Ascending aorta (tissue), 2 donors: Measurements from ENCODE around the gene ZBTB16. TPM values are rescaled to one million over a fixed set of nuclear protein-coding genes. Genes with fewer than 3 reads are reported as not detected.

Experiments used
- DNase-seq, 2 donors: peaks; one replicate each; pipeline ENCODE4 v3.0.0-alpha.2; 2019; ENCODE audit warnings: low spot score in 2 of 2
- H3K27ac ChIP-seq, 2 donors: fragments of 200-600 bp; sonication (generic); one replicate each; pipeline ENCODE4 v1.5.1; 2016 to 2017; ENCODE audit warnings: mild to moderate bottlenecking in 1 of 2
- H3K27me3 ChIP-seq: fragments of 200-600 bp; sonication (generic); one replicate; pipeline ENCODE4 v1.5.1; 2017
- H3K36me3 ChIP-seq, 2 donors: fragments of 200-600 bp; sonication (generic); one replicate each; pipeline ENCODE4 v1.5.1; 2016
- H3K4me1 ChIP-seq, 2 donors: fragments of 200-600 bp; sonication (generic); one replicate each; pipeline ENCODE4 v1.5.1; 2016 to 2017; ENCODE audit warnings: mild to moderate bottlenecking in 1 of 2
- H3K4me3 ChIP-seq, 2 donors: fragments of 200-600 bp; sonication (generic); one replicate each; pipeline ENCODE4 v1.5.1; 2016 to 2017; ENCODE audit warnings: mild to moderate bottlenecking in 1 of 2
- H3K9me3 ChIP-seq, 2 donors: fragments of 200-600 bp; sonication (generic); one replicate each; pipeline ENCODE4 v1.5.1; 2016
- intact Hi-C: fragments of 100-400 bp; cut with DNase I; formaldehyde crosslinking; loops from one replicate; pipeline ENCODE4 v1.15.1; 2023
- total RNA-seq: library from RNA; depleted of rRNA; stranded (reverse); fragments of >200 nt; gene quantifications from one replicate; pipeline ENCODE4 v1.1.0, GENCODE V29; 2016
- TF ChIP-seq, protein P1 (sequence below), 3 experiments: fragments of 200-600 bp in 2 of 3; fragments of 450-650 bp in 1 of 3; sonication (generic) in 2 of 3; IDR thresholded peaks; one replicate each; pipeline ENCODE4 v1.5.1; 2016 to 2019; ENCODE audit warnings: antibody characterized with exemption in 3 of 3, mild to moderate bottlenecking in 1 of 3, moderate library complexity in 1 of 3

The ZBTB16 gene
- total RNA-seq, 1 donor from 2014 or later = 344 TPM

DNA sequence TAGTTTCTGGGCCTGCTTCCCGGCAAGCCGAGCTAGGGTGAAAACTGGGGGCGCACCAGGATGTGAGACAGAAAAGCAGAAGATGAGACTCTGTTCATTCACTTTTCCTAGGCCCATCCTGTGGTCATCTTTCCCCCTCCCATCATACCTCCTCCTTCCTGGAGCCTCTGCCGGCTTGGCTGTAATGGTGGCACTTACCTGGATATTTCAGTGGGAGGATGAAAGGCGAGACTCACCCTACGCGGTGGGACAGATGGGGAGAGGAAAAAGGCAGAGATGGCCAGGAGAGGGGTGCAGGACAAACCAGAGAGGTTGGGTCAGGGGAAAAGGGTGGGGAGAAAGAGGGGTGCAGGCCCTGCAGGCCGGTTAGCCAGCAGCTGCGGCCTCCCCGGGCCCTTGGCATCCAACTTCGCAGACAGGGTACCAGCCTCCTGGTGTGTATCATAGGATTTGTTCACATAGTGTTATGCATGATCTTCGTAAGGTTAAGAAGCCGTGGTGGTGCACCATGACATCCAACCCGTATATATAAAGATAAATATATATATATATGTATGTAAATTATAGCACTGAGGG, 195.1 kb downstream of the ZBTB16 start:
- Histone ChIP-seq H3K27ac (peak overlapping the region; percentile 18 to 72), H3K36me3 (peaks cover 58 to 73% of the 10 kb centered on the region in 2 donors), H3K4me1 (peaks cover 23 to 60% of the 10 kb centered on the region in 2 donors), H3K4me3 (no peak overlapping the region), H3K9me3 (no peaks in the 10 kb centered on the region), H3K27me3 (no peaks in the 10 kb centered on the region)
- intact Hi-C loops = loop anchor here (5.0 kb wide), 1 partner anchor 72 kb away; no protein-coding TSS in a partner anchor
- no peak for DNase-seq
- TF ChIP-seq, protein P1, sequence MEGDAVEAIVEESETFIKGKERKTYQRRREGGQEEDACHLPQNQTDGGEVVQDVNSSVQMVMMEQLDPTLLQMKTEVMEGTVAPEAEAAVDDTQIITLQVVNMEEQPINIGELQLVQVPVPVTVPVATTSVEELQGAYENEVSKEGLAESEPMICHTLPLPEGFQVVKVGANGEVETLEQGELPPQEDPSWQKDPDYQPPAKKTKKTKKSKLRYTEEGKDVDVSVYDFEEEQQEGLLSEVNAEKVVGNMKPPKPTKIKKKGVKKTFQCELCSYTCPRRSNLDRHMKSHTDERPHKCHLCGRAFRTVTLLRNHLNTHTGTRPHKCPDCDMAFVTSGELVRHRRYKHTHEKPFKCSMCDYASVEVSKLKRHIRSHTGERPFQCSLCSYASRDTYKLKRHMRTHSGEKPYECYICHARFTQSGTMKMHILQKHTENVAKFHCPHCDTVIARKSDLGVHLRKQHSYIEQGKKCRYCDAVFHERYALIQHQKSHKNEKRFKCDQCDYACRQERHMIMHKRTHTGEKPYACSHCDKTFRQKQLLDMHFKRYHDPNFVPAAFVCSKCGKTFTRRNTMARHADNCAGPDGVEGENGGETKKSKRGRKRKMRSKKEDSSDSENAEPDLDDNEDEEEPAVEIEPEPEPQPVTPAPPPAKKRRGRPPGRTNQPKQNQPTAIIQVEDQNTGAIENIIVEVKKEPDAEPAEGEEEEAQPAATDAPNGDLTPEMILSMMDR (IDR thresholded peaks at IDR 0.05) = no peak

DNA sequence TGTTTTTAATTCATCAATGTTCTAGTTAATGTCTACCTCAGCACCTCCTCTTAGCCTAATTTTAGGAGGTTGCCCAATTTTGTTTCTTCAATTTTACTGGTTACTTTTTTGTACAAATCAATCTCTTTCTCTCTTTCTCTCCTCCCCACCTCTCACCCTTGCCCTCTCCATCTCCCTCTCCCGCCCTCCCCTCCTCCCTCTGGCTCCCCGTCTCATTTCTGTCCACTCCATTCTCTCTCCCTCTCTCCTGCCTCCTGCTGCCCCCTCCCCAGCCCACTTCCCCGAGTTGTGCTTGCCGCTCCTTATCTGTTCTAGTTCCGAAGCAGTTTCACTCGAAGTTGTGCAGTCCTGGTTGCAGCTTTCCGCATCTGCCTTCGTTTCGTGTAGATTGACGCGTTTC, 195.8 kb downstream of the ZBTB16 start:
- DNase-seq = no peak
- peaks cover 25 to 65% of the 10 kb centered on the region in 2 donors for H3K4me1 ChIP-seq
- H3K36me3 ChIP-seq = peaks cover 52 to 67% of the 10 kb centered on the region in 2 donors
- no peaks in the 10 kb centered on the region for H3K9me3 ChIP-seq
- no peaks in the 10 kb centered on the region for H3K27me3 ChIP-seq
- TF ChIP-seq, protein P1 (IDR thresholded peaks at IDR 0.05) = no peak
- peak overlapping the region; percentile 18 to 72 for H3K27ac ChIP-seq
- H3K4me3 ChIP-seq = no peak overlapping the region
- intact Hi-C loops = loop anchor here (5.0 kb wide), 1 partner anchor 73 kb away; no protein-coding TSS in a partner anchor

DNA sequence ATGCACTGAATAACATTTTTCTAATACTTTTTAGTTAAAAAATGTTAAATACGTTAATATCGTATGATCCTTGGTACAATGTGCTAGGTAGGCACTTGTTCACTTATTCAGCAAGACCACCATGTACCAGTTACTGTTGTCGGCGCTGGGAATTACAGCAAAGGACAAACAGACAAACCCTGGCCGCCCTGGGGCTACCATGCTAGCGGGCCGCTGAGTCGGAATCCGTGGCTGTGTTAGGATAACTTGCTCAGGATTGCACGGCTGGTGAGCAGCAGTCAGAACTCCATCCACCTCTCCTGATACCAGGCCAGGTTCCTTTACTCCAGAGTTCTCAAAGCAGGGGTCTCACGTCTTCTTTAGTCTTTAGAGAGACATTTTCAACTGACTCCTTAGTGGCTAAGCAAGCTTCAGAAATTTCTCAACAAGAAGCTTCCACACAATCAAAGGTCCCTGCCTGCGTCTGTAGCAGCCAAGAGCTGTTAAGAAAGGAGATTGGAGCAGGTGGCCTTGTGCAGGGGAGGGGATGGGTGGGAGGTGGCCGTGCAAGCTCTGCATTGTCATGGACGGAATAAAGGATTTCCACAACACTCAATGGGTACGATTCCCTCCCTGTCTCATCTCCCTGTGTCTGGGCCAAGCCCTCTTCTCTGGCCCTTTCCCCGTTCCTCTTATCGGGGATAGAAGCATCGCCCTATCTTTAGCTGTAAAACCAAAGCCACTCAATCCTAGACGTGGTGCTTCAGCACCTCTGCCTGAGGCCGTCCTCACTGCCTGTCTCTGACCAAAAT, 196.9 kb downstream of the ZBTB16 start:
- intact Hi-C loops = loop anchor here (5.0 kb wide), 1 partner anchor 74 kb away; no protein-coding TSS in a partner anchor
- Histone ChIP-seq H3K36me3 (peaks cover 41 to 56% of the 10 kb centered on the region in 2 donors), H3K4me3 (peak overlapping the region in 1 of 2 donors; percentile 18), H3K4me1 (peaks cover 24 to 64% of the 10 kb centered on the region in 2 donors), H3K27me3 (no peaks in the 10 kb centered on the region), H3K9me3 (no peaks in the 10 kb centered on the region), H3K27ac (peak overlapping the region; percentile 77 to 88)
- TF ChIP-seq, protein P1 (IDR thresholded peaks at IDR 0.05) = no peak
- DNase-seq = no peak

DNA sequence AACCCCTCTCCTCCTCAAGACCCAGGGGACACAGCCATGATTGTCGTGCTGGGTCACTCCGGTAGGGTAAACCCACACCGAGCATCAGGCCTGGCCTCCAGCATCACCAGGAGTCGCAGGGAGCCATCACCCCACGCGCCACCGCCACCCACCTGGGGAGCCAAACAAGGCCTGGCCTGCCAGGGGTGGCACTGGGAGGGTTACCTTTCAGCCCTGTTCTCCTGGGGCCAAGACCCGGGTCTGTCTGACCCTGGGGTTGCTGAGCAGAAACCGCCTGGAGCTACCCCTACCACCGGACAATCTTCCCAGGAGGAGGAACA, 197.4 kb downstream of the ZBTB16 start:
- intact Hi-C loops = loop anchor here (5.0 kb wide), 1 partner anchor 75 kb away; no protein-coding TSS in a partner anchor
- peaks cover 24 to 60% of the 10 kb centered on the region in 2 donors for H3K4me1 ChIP-seq
- H3K27me3 ChIP-seq = no peaks in the 10 kb centered on the region
- H3K27ac ChIP-seq = peak overlapping the region; percentile 77 to 88
- no peaks in the 10 kb centered on the region for H3K9me3 ChIP-seq
- DNase-seq = no peak
- H3K4me3 ChIP-seq = peak overlapping the region in 1 of 2 donors; percentile 18
- peaks cover 35 to 52% of the 10 kb centered on the region in 2 donors for H3K36me3 ChIP-seq
- TF ChIP-seq, protein P1 (IDR thresholded peaks at IDR 0.05) = no peak

DNA sequence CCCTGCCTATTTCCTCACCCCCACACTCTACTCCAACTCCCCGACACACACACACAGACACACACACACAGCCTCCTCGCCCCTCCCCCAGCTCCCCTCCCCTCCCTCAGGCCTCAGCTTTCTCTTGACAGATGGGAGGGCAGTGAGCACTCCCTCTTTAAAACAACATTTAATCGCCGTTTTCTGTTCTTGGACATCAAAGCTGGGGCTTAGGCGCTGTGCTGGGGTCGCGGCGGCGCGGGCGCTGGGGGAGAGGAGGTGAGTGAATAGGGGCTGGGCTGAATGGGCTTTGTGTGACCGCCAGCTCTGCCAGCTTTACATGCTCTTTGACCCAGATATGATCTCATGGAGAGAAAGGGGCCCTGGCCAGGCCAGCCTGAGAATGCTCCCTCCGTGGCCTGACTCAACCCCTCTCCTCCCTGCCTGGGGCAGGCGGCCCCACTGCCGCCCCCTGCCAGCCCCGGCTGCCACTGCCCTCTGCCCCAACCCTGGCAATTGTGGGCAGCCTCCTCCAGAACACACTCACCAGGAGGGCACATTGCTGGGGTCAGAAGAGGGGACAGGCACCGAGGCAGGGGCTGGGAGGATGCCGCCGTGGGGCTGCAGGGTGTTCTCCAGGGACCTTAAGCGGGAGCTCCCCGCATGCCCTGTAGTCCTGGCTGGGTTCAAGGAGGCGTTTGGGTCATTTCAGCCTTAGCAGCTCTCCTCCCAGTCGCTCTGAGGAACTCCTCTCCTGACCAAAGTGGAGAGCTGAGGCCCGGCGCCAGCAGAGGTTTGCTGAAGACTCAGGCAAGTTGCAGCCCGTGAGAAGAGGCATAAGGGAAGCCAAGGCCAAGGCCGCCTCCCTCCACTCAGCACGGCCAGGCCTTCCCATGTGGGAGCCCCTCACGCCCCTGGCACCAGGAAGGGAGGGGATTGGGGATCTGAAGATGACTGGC, 198.4 kb downstream of the ZBTB16 start:
- no peaks in the 10 kb centered on the region for H3K9me3 ChIP-seq
- intact Hi-C loops = loop anchor here (5.0 kb wide), 1 partner anchor 76 kb away; no protein-coding TSS in a partner anchor
- H3K27me3 ChIP-seq = no peaks in the 10 kb centered on the region
- peak overlapping the region; percentile 18 to 30 for H3K4me3 ChIP-seq
- TF ChIP-seq, protein P1 (IDR thresholded peaks at IDR 0.05) = peak; percentile 28 to 55 (median 47)
- peak in 1 of 2 donors; percentile 88 for DNase-seq
- H3K27ac ChIP-seq = peak overlapping the region; percentile 77 to 88
- peaks cover 27 to 42% of the 10 kb centered on the region in 2 donors for H3K36me3 ChIP-seq
- H3K4me1 ChIP-seq = peaks cover 24 to 54% of the 10 kb centered on the region in 2 donors
